ENCODE measurements around the gene LAMA4. TPM values are rescaled to one million over a fixed set of nuclear protein-coding genes. Genes with fewer than 3 reads are reported as not detected.
A peak's percentile ranks its signal among the peaks of the same experiment; 100 is the strongest.

LAMA4 gene
- polyA plus RNA-seq, 2 of the 4 experiments (the other 2 are of a cell fraction) = 1.0 to 3.1 TPM

GRCh38 chr6:112155886-112156285 lies 98.5 kb downstream of the LAMA4 start:
- Histone ChIP-seq H3K4me2 (no peak overlapping the region), H3K9me3 (no peaks in the 10 kb centered on the region), H3K4me3 (no peak overlapping the region), H3K27ac (no peak overlapping the region), H3K4me1 (peaks cover 8% of the 10 kb centered on the region; the same call in 1 of the 3 replicates)
- FAIRE-seq = no peak
- POLR2A ChIA-PET = no interaction called here
- no peak for ATAC-seq
- 62% methylated on average over 1 of the region's 3 CpGs for WGBS (ENCODE audit: missing lambda C conversion rate)
- DNase-seq (ENCODE audit: low read depth in 1 of 2, low spot score in 1 of 2) = no peak
- CTCF ChIA-PET = interaction anchor here (0.8 kb wide), 1 partner anchor 1750 kb away, joined by 3 read pairs; no protein-coding TSS in a partner anchor
- TF ChIP-seq HMGXB4 (CRISPR knock-in tag; IDR thresholded peaks at IDR 0.05; ENCODE audit: borderline replicate concordance) (no peak), SMC3 (IDR thresholded peaks at IDR 0.05) (no peak), ZNF302 (CRISPR knock-in tag; IDR thresholded peaks at IDR 0.05) (no peak), USF2 (IDR thresholded peaks at IDR 0.05) (no peak), CHD2 (IDR thresholded peaks at IDR 0.05; ENCODE audit: low read length, partially characterized antibody) (no peak), KDM1A (IDR thresholded peaks at IDR 0.05; ENCODE audit: low read depth) (no peak), NR3C1 (IDR thresholded peaks at IDR 0.05) (no peak), RAD21 (conservative IDR thresholded peaks at IDR 0.05 in 1 of 2, IDR thresholded peaks at IDR 0.05 in 1 of 2) (no peak)

- H3K27ac ChIP-seq = no peak overlapping the region
- FAIRE-seq = no peak
Observed at GRCh38 chr6:112154711-112155110, 99.7 kb downstream of the LAMA4 start.

GRCh38 chr6:112153926-112154607 lies 100.3 kb downstream of the LAMA4 start:
- TF ChIP-seq JUNB (IDR thresholded peaks at IDR 0.05) = no peak
- TF ChIP-seq FOSL2 (IDR thresholded peaks at IDR 0.05) = no peak
- peak; percentile 66; the same call in 1 of the 2 replicates for TF ChIP-seq FOSL2 (CRISPR knock-in tag; IDR thresholded peaks at IDR 0.05)
- TF ChIP-seq BCL3 (IDR thresholded peaks at IDR 0.05) = no peak
- no peak for TF ChIP-seq NPAS2 (CRISPR knock-in tag; IDR thresholded peaks at IDR 0.05; ENCODE audit: borderline replicate concordance)
- no peak for TF ChIP-seq TP53 (CRISPR knock-in tag; IDR thresholded peaks at IDR 0.05)
- DNase-seq (ENCODE audit: low read depth in 1 of 2, low spot score in 1 of 2) = peak; percentile 1 to 18
- WGBS (ENCODE audit: missing lambda C conversion rate) = 43% methylated on average over 5 of the region's 5 CpGs
- Histone ChIP-seq H3K9me3 (no peaks in the 10 kb centered on the region), H3K27ac (no peak overlapping the region), H3K4me2 (no peak overlapping the region), H3K4me3 (no peak overlapping the region), H3K4me1 (peaks cover 8% of the 10 kb centered on the region; the same call in 1 of the 3 replicates)
- ATAC-seq = no peak
- no peak for FAIRE-seq
- CTCF ChIA-PET = interaction anchor here (0.8 kb wide), 1 partner anchor 67 kb away, joined by 3 read pairs; the partner anchor contains the start of genes FAM229B and TUBE1
- POLR2A ChIA-PET = no interaction called here

More at GRCh38 chr6:112154711-112155110, 99.7 kb downstream of the LAMA4 start:
- WGBS (ENCODE audit: missing lambda C conversion rate) = 77% methylated on average over 2 of the region's 2 CpGs
- ChIA-PET POLR2A (no interaction called here), CTCF (interaction anchor here (0.8 kb wide), 1 partner anchor 68 kb away, joined by 3 read pairs; the partner anchor contains the start of genes FAM229B and TUBE1)
- Histone ChIP-seq H3K4me2 (no peak overlapping the region), H3K4me3 (no peak overlapping the region), H3K4me1 (peaks cover 8% of the 10 kb centered on the region; the same call in 1 of the 3 replicates), H3K9me3 (no peaks in the 10 kb centered on the region)
- DNase-seq (ENCODE audit: low read depth in 1 of 2, low spot score in 1 of 2) (no peak), ATAC-seq (no peak)
- TF ChIP-seq EP300 (IDR thresholded peaks at IDR 0.05) = no peak
- TF ChIP-seq ZC3H11A (IDR thresholded peaks at IDR 0.05) = no peak
- no peak for TF ChIP-seq MAFK (IDR thresholded peaks at IDR 0.05; ENCODE audit: partially characterized antibody)
- TF ChIP-seq ELK1 (IDR thresholded peaks at IDR 0.05; ENCODE audit: low read depth, low read length) = no peak
- no peak for TF ChIP-seq ZFP36 (IDR thresholded peaks at IDR 0.05; ENCODE audit: borderline replicate concordance, partially characterized antibody)
- TF ChIP-seq E2F6 (IDR thresholded peaks at IDR 0.05; ENCODE audit: borderline replicate concordance, low read depth) = no peak

All from A549 (cell line).